Hypothalamus (tissue), 51 donors: ENCODE data around the gene KCNMA1.

ENCODE experiments used
- DNase-seq, 51 donors: peaks; one replicate each; lab custom pipeline; 2025; lab: John Stamatoyannopoulos, UW

Gene KCNMA1

GRCh38 chr10:77090381-77091356, 546.9 kb downstream of the KCNMA1 start:
- DNase-seq: no peak

- DNase-seq: no peak
Observed at GRCh38 chr10:77087366-77087765, 550.2 kb downstream of the KCNMA1 start.

GRCh38 chr10:77086081-77086480, 551.5 kb downstream of the KCNMA1 start:
- DNase-seq: no peak

DNA sequence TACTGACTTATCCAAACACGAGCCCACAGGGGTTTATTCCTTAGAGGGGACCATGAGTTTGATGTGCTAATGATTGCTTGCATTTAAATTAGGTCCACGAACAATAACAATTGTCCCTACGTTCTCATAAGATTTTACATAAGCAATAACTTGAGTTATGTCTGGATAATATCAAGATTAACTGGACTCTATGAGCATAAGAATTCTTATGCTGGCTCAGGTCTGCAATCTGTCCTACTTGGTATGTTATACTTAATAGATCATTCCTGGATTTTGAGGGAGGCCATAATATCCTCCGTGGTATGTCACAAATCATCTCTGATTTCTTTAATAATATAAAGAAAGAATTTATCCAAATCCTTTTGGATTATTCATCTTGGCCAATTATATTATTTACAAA, 552.3 kb downstream of the KCNMA1 start:
- no peak for DNase-seq

GRCh38 chr10:77084431-77085144, 553.0 kb downstream of the KCNMA1 start:
- DNase-seq: no peak

DNA sequence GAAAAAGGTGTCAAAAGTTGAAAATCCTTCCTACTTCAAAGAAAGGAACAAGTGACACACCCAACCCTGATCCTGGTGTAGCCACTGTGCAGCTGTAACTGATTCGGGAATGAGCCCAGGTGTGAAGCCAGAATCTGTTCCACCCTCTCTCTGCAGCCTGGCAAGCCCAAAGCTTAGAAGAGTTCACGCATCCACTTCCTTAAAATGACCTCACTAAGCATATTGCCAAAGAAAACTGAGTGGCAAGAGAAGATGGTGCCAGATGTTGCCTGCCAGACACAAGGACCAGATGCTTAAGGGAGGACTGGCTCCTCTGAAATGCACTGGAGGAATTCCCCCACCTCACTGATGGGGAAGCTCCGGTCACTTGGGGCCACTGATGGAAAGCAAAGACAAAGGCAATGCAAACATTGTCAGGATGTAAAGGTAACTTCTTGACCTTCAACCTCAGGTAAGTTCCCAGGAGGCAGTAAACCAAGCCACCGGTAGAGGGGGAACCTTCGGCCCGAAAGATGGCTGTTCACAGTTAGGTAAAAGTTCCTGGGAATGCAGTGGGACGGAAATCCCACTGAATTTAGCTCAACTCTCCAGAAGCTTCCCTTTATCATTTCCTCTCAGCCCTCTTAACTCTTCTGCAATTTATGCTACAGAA, 554.9 kb downstream of the KCNMA1 start:
- no peak for DNase-seq

DNA sequence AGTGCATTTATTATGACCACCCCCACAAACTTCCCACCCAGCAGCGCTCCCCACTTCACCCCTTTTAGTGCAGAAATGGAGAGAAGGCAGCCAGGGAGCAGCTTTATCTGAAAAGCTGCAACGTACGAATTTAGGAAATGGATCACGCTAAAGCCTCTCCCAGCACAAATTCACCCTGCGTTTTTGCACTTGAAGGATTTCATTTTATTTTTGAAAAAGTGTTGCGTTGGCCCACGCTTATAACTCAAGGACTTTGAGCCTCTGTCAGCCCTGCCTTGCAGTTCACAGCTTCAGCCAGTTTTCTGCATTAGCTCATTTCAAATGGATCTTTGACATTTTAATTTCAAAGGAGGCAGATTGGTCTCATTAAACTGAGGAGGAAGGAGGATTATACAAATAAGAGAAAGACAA, 556.1 kb downstream of the KCNMA1 start:
- peak in 1 of 51 donors; percentile 50 for DNase-seq

- no peak for DNase-seq
Observed at GRCh38 chr10:77080361-77081027, 557.1 kb downstream of the KCNMA1 start.

- DNase-seq: no peak
Observed at GRCh38 chr10:77079592-77080300, 557.9 kb downstream of the KCNMA1 start.

DNA sequence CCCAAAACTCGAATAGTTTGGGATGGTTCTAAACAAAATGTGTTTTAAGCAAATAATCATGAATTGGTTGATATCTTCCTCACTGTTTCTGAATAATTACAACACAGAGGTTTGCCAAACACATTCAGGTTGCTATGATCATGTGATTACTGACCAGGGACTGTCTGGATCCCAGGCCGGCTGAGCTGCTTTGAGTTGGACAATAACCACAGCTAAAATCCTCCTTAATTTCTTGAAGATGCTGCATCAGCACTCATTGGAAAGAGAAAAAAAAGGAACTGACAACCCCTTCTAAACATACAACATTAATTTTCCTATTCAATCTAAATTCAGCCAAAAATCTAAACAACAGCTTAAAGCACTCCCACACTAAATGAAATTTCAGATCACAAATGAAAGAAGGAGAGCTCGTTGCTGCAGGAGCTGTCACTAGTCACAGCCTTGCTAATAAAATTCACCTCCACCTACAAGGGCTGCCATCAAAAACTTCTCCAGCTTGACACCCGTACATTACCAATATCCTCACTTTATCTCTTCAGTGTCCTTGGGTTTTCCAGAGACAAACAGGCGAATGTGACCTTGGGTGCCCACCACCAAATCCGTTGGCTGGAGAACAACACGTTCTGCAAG, 560.2 kb downstream of the KCNMA1 start:
- no peak for DNase-seq

DNA sequence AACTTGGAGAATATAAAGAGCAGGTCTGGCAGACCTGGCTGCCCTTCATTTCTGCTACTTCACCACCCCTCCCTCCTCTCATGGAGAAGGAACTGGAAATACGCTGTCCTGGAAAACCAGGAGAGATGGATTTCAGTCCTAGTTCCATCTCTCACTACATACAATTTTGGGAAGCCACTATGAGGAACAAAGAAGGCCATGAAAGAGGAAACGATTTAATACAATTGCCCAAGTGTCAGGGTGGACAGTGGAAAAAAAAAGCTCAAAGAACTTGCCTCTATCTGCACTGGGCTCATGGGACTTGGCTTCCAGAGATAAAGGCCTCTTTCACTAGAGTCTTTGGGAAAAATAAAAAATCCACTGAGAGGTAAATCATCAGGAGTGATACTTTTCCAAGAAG, 561.7 kb downstream of the KCNMA1 start:
- DNase-seq: no peak

DNA sequence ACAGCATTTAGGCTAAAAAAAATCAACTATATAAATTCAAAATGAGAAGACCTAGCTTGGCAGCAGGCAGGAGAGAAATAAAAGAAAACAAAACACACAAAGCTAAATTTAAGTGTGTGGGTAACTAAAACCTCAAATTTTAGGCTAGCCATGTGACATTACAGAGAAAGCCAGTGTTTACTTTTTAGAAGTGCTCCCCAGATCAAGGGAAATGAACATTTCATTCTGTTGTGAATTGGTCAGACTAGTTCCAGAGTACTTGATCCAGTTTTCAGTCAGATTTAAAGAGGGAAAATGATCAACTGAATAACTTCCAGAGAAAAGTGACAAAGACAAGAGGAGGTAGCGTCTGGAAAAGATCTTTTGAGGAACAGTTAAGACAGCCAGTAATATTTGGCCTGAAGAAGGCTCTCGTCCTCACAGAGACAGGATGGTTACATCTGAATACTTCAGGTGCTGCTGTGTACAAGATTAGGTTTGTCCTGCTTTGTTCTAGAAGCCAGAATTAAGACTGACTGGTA, 563.4 kb downstream of the KCNMA1 start:
- DNase-seq: no peak

GRCh38 chr10:77073663-77073960, 564.0 kb downstream of the KCNMA1 start:
- DNase-seq: no peak

DNA sequence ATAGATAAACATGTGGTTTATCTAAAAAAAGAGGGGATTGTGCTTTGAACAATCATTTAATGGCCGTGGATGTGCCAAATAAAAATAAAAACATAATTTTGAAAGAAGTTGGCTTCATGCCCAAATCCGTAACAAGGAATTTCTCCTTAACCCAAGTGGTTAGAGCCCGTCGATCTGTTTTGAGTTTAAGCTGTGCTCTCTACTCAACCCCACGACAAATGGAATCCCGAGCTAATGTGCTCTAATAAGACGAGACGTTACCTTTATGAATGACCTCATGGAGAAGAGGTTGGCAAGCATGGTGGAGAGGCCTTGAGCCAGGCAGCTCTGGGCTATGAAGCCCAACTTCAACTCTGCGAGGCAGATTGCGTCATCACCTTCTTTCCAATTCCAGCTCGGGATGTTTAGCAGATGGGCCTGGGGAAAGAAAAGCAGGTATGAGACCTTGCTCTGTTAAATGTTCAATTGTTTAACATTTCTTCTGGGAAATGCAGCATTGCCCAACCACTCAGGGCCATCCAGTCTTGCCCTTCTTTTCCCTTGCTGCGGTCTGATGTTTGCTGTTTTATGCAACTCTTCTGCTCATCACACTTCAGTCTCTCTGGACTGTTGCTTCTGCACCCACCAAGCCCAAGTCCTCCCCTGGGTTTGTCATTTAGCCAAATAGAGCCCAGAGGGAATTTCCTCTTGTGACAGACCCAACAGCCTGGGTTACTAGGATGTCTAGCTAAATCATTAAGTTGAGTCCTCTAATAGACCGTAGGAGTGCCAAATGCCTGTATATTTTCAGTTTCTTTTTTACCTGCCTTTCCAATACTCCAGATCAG, 564.6 kb downstream of the KCNMA1 start:
- DNase-seq: no peak

DNA sequence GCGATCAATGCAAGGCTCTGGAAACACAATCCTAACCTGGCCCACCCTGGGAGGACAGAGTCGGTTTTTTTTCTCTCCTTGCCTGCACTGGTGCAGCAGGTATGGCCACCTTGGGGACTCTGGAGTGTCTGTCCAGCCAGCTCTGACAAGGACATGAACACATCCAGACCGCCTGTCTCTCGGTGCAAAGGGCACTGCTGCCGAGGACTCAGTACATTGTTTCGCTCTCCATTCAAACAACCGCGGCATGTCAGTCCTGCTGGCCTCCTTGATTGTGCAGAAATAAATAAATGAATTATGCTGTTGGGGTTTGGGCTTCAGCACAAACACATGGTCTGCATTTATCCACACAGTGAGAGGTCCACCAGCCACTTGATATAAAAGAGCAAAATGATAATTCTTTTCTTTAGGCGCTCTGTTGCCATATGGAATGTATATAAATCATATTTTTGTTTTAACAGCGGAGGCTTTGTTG, 565.2 kb downstream of the KCNMA1 start:
- no peak for DNase-seq

- DNase-seq: no peak
Observed at GRCh38 chr10:77071956-77072355, 565.7 kb downstream of the KCNMA1 start.

DNA sequence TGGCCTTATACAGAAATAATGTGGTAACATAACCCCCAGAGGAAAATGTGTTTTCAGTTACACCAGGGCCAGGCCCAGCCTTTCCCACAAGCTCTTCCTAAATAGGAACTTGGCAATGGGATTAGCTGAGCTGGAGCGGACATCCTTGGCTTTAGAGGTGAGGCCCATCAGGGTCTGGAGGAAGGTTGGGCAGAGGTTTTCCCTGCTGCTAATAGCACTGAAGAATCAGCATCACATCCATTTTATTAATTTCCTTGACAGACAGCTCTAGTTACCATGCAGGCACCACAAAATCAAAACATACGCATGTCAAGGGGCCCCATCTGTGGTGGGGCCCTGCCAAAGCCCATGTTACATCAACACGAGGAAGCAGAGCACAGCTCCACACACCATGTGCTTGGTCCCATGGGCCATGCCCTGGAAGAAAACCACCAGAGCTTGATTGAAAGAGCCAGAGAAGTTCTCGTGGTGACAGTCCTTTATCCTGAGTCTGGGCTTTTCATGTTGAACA, 566.6 kb downstream of the KCNMA1 start:
- DNase-seq: no peak

GRCh38 chr10:77070346-77070745, 567.3 kb downstream of the KCNMA1 start:
- no peak for DNase-seq
